Lower leg skin (tissue), 4 donors: ENCODE data around the gene PRG2. TPM values are rescaled to one million over a fixed set of nuclear protein-coding genes. Genes with fewer than 3 reads are reported as not detected.

Source experiments
- DNase-seq, 2 donors: peaks; one replicate each; pipeline ENCODE4 v3.0.0-alpha.2; 2019; ENCODE audit warnings: low spot score in 2 of 2
- H3K4me3 ChIP-seq: fragments of 200-600 bp; sonication (generic); 2 replicates; pipeline ENCODE4 v1.5.1; 2017; ENCODE audit warnings: mild to moderate bottlenecking, low read depth; ENCODE audit not compliant: poor library complexity, severe bottlenecking
- POLR2A ChIP-seq, 2 donors: fragments of 450-650 bp; IDR thresholded peaks; one replicate each; pipeline ENCODE4 v1.6.1; 2016 to 2017; ENCODE audit warnings: antibody characterized with exemption in 2 of 2, mild to moderate bottlenecking in 1 of 2, moderate library complexity in 1 of 2
- WGBS, 2 donors: methylation state at CpG; one replicate each; pipeline ENCODE4 v1.1.5; 2018; 5-methylcytosine and 5-hydroxymethylcytosine counted together
- intact Hi-C: fragments of 100-400 bp; cut with DNase I; formaldehyde crosslinking; loops from one replicate; pipeline ENCODE4 v1.15.0; 2023; ENCODE audit warnings: low total_unique reads
- total RNA-seq, 4 donors: library from RNA; depleted of rRNA; stranded (reverse); fragments of >200 nt; gene quantifications; one replicate each; pipeline ENCODE4 v1.1.0, GENCODE V29; 2016
- TF ChIP-seq, protein P1 (sequence below), 3 donors: fragments of 450-650 bp; IDR thresholded peaks; one replicate each; pipeline ENCODE4 v1.5.1; 2016; ENCODE audit warnings: antibody characterized with exemption in 3 of 3, mild to moderate bottlenecking in 3 of 3, moderate library complexity in 2 of 3

PRG2 gene
- total RNA-seq, 4 donors from 2014 or later, result 0.84 to 1.7 TPM; not detected in 2

DNA sequence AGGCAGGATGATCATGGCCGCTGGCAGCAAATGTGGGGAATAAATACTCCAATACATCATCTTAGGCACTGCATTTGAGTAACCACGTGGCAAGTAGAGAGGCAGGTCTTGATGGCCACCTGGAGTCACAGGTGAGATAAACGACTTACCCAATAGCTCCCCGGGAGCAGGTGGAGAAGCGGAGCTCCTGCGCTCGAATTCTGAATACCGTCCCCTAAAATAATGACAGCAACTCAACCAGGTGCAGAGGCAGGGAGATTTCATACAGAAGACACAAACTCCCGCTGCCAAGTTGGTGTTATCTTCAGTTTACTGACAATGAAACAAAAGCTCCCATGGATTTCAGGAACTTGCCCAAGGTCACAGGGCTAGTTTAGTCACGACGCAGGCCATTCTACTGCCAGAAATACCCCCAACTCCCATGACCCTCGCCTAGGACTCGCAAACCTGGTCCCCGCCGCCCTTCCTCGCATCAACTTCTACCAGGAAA, 36.0 kb upstream of the PRG2 start:
- H3K4me3 ChIP-seq, result peak overlapping the region; percentile 20
- DNase-seq, result peak in 1 of 2 donors; percentile 87
- WGBS, 2 donors, result 5 to 9% methylated on average over 16 of the region's 16 CpGs
- intact Hi-C loops, result no loop called here
- TF ChIP-seq, protein P1, sequence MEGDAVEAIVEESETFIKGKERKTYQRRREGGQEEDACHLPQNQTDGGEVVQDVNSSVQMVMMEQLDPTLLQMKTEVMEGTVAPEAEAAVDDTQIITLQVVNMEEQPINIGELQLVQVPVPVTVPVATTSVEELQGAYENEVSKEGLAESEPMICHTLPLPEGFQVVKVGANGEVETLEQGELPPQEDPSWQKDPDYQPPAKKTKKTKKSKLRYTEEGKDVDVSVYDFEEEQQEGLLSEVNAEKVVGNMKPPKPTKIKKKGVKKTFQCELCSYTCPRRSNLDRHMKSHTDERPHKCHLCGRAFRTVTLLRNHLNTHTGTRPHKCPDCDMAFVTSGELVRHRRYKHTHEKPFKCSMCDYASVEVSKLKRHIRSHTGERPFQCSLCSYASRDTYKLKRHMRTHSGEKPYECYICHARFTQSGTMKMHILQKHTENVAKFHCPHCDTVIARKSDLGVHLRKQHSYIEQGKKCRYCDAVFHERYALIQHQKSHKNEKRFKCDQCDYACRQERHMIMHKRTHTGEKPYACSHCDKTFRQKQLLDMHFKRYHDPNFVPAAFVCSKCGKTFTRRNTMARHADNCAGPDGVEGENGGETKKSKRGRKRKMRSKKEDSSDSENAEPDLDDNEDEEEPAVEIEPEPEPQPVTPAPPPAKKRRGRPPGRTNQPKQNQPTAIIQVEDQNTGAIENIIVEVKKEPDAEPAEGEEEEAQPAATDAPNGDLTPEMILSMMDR (IDR thresholded peaks at IDR 0.05), result no peak
- no peak for TF ChIP-seq POLR2A (IDR thresholded peaks at IDR 0.05)

DNA sequence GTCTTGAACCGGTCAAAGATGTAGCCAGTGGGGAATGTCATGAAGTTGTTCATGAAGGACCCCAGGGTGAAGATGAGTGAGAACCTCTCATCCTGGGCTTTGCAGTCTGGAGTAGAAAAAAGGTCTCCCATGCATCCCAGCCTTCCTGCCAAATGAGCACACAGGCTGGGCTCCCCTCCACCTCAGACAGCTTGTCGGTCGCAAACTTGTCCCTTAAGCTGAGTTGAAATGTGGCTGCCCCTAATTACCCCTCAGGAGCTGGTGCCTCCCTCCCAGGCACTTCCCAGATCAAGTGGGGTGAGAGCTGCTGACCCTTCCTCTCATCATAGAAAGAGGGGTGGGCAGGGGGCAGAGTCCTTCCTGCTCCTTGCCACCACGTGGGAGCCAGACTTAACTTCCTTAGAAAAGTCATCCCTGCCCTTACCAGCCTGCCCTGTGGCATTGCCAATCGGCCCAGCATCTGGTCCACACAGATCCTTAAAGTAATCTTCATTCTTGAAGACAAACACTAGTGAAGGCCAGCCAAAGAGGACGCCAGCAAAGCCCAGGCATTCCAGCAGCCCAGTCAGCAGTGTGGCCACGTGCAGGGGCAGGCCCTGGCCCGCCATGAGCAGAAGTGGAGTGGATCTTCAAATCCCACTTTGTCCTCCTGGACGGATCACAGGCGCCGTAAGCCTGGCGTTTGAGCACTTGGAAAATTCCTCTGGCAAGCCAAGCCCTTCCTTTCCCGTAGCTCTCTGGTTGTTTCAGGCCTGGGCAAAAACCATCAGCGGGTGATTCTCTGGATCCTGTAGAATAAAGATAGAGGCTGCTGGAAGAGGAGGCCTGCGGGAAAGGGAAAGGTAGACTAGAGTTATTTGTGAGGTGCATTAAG, 35.4 kb upstream of the PRG2 start:
- TF ChIP-seq, protein P1 (IDR thresholded peaks at IDR 0.05), result no peak
- no peak for TF ChIP-seq POLR2A (IDR thresholded peaks at IDR 0.05)
- no peak overlapping the region for H3K4me3 ChIP-seq
- 9 to 16% methylated on average over 15 of the region's 15 CpGs for WGBS, 2 donors
- intact Hi-C loops, result no loop called here
- DNase-seq, result peak; percentile 57 to 94

DNA sequence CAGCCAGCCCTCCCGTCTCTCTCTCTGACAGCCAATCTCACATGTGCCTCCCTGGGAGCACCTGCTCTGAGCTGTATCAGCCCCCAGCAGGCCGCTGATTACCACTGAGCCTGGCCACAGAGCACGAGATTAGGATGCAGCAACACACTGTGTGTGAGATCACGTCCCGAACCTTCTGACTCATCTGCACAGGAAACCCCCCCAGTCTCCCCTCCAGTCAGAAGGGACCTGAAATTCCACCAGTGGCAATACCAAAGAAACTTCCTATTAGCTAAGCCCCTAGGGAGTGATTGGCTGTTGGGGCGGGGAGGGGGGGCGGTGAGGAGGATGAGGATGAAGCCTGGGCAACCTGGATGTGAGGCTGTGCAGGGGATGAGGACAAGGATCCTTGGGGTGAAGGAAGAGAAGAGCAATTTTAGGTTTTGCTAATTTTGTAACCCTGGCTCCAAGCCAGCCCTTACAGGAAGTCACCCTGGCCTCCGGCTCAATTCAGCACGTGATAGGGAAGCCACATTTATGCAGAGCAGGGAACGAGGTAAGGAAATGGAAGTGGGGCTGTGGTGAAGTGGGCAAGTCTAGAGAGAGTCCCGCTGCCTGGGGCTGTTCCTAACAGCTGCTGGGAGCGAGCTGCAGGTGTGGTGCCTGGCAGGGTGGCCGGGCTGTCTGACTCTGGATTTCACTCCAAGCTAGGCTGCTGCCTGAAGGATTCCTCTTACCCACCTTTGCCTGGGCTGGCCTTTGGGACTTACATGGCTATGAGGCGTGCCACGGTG, 34.5 kb upstream of the PRG2 start:
- intact Hi-C loops, result no loop called here
- DNase-seq, result peak; percentile 87 to 97
- no peak overlapping the region for H3K4me3 ChIP-seq
- 15 to 19% methylated on average over 14 to 15 of the region's 15 CpGs for WGBS, 2 donors
- TF ChIP-seq, protein P1 (IDR thresholded peaks at IDR 0.05), result no peak
- TF ChIP-seq POLR2A (IDR thresholded peaks at IDR 0.05), result no peak

DNA sequence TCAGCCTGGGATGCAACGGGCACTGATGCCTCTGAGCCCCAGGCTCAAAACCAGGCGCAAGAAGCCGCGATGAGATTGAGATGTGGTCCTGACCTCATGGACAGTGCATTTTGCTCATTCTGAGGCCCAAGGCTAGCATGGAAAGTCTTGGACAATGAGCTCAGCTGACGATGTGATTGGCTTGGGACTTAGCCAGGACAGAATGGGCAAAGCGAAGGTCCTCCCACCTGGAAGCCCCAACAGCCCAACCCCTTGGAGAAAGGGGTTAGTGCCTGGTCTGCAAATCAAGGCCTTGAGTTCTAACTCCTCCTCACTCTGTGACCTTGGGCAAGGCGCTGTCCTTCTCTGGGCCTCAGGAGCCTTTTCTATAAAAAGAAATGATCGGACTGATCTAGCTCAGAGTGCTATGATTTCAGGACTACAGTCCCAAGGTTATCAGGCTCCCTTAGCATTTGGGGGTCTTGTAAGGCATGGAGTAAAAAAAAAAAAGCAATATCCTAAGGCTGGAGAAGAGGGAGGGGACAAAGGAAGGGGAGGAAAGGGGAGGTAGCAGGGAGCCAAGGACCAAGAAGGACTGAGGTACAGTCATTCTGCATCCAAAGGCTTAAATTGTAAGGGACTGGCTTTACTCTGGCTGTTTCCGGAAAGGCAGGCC, 33.8 kb upstream of the PRG2 start:
- H3K4me3 ChIP-seq, result no peak overlapping the region
- intact Hi-C loops, result no loop called here
- TF ChIP-seq, protein P1 (IDR thresholded peaks at IDR 0.05), result no peak
- no peak for TF ChIP-seq POLR2A (IDR thresholded peaks at IDR 0.05)
- DNase-seq, result peak in 1 of 2 donors; percentile 80
- 66 to 71% methylated on average over 9 of the region's 9 CpGs for WGBS, 2 donors

DNA sequence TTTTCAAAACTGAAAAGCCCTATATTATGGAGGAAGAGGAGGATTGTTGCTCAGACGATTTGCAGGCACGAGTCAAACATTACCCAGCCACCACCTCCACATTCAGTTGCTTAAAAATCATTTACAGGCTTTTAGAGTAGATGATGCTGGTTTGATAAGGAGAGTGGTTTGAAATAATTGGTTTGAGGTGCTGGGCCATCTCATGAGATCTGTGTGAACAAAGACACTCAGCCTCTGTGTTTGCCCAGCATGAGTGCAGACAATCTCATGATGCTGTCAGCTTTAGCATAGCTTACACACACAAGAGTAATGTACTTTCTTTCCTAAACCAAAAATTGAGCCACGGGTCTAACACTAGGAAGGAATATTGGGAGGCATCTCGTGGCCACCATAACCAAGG, 32.2 kb upstream of the PRG2 start:
- intact Hi-C loops, result no loop called here

More for the DNA sequence above, 32.2 kb upstream of the PRG2 start:
- 71 to 84% methylated on average over 4 of the region's 4 CpGs for WGBS, 2 donors
- no peak for DNase-seq
- TF ChIP-seq, protein P1 (IDR thresholded peaks at IDR 0.05), result no peak
- TF ChIP-seq POLR2A (IDR thresholded peaks at IDR 0.05), result no peak
- H3K4me3 ChIP-seq, result no peak overlapping the region
